Fibroblast of mammary gland (primary cell): ENCODE data around the gene JAGN1.
"Not testable (repeated sequence)": the region's sequence is repeated elsewhere in the genome, so short reads cannot be mapped to it uniquely, and the experiment has no call there.

Experiments used
- DNase-seq: peaks from one replicate; pipeline ENCODE4 v3.0.0-alpha.2; 2010; ENCODE audit warnings: low read depth
- H3K4me3 ChIP-seq: 2 replicates; pipeline ENCODE4 v1.5.1; 2011; ENCODE audit warnings: low read depth, mild to moderate bottlenecking, low read length, moderate library complexity; ENCODE audit not compliant: control insufficient read depth
- CTCF ChIP-seq: conservative IDR thresholded peaks from 2 replicates; pipeline ENCODE4 v1.5.1; 2011; ENCODE audit warnings: low read depth, low read length, inconsistent platforms; ENCODE audit not compliant: control insufficient read depth, insufficient read depth

JAGN1 gene

DNA sequence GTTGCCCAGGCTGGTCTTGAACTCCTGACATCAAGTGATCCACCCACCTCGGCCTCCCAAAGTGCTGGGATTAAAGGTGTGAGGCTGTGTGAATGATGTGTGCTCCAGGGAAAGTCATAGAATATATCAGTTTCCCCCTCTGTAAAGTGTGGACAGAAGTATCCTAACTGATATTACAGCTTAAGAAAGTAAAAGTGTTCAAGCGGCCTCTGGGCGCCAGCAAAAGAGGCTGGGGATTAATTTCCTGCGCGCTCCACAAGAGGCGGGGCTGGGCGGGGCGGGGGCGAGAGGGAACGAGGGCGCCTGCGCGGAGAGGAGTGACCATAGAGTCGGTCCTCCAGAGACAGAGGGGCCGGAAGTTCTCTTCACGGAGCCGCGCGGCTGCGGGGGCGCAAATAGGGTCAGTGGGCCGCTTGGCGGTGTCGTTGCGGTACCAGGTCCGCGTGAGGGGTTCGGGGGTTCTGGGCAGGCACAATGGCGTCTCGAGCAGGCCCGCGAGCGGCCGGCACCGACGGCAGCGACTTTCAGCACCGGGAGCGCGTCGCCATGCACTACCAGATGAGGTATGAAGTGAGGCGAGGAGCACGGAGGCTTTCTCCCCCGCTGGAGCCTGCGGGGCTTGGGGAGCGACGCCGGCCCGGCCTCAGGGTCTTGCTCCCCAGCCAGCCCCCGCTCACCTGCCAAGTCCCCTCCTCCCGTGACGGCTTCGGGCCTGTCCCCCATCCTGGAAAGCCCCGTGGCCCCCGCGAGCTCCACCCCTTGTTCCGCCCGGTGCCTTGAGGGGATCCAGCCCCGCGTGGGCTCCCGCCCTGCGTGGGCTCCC is at the start of gene JAGN1:
Gene JAGN1 (plus strand): TSS at position 362 of the 823 bp plus-strand sequence. CDS start 113 bp downstream, at position 475.
- peak; percentile 86 for DNase-seq
- TF ChIP-seq CTCF, result no peak
- H3K4me3 ChIP-seq, result peak within 1 kb of the TSS; percentile 92

DNA sequence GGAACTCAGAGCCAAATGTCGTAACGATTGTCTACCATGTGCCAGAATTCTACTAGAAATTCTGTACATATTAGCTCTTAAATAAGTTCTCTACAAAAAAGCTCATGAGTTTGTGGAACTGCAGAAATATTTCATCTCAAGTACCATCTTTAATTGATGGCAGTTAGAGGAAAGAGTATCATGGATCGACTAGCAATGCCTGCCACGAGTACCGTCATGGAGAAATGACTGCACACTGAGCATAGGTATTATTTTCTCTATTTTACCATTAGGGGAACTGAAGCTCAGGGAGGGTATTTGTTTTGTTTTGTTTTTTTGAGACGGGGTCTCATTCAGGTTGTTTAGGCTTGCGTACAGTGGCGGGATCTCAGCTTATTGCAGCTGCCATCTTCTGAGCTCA is 49.4 kb upstream of the JAGN1 start:
- TF ChIP-seq CTCF, result no peak
- H3K4me3 ChIP-seq, result no peak overlapping the region
- DNase-seq, result no peak

- DNase-seq, result peak; percentile 94
- H3K4me3 ChIP-seq, result peak within 1 kb of the TSS; percentile 92
- TF ChIP-seq CTCF, result no peak
Observed at GRCh38 chr3:9843715-9844438, 46.5 kb upstream of the JAGN1 start, which contains the start of gene RPUSD3. TSS of gene RPUSD3 (minus strand) at chr3:9844008. CDS start at chr3:9843990, 18 bp downstream.

GRCh38 chr3:9846231-9846630 is 44.2 kb upstream of the JAGN1 start:
- H3K4me3 ChIP-seq, result no peak overlapping the region
- no peak for TF ChIP-seq CTCF
- DNase-seq, result no peak

DNA sequence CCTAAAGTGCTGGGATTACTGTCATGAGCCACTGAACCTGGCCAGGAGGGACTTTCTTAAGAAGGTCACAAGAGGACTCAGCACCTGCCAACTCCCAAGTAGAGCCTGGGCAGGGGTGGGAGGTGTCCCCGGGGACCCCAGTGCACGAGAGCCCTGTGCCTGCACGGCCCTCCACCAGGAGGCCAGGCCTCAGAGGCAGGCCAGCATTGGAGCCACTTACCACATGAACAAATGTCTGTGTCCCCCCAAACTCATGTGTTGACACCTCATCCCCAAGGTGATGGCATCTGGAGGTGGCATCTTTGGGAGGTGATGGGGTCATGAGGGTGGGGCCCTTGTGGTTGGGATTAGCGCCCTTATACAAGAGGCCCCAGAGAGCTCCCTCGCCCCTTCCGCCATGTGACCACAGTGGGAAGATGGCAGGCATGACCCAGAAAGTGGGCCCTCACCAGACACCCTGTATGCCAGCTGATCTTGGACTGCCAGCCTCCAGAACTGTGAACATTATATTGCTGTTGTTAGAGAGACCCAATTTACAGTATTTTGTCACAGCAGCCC is 43.4 kb upstream of the JAGN1 start:
- no peak for TF ChIP-seq CTCF
- H3K4me3 ChIP-seq, result no peak overlapping the region
- no peak for DNase-seq

DNA sequence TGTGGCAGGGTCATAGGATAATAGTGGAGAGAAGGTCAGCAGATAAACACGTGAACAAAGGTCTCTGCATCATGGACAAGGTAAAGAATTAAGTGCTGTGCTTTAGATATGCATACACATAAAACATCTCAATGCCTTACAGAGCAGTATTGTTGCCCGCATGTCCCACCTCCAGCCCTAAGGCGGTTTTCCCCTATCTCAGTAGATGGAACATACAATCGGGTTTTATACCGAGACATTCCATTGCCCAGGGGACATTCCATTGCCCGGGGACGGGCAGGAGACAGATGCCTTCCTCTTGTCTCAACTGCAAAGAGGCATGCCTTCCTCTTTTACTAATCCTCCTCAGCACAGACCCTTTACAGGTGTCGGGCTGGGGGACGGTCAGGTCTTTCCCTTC is 42.5 kb upstream of the JAGN1 start:
- not testable (repeated sequence) for DNase-seq, H3K4me3 ChIP-seq

DNA sequence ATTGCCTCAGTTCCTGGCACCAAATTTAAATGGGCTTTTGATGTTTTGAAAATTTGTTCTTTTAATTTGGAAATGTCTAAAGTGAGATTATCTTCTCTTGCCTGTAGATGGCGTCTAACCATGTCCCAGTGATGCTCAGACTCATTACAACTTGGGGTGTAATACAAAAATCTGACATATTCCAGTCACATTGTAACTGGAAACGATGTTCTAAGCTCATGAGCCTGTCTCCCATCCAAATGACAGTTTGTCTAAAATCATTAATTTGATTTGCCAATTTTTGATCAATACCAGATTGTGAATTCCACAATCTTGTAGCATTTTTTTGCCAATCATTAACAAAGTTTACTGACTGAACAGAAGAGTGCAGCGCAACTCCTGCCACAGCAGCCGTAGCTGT is 41.5 kb upstream of the JAGN1 start:
- not testable (repeated sequence) for H3K4me3 ChIP-seq
- TF ChIP-seq CTCF, result peak; percentile 57
- DNase-seq, result peak; percentile 63

- DNase-seq, H3K4me3 ChIP-seq: not testable (repeated sequence)
Observed at GRCh38 chr3:9851383-9851782, 39.0 kb upstream of the JAGN1 start.

GRCh38 chr3:9851926-9852325 is 38.5 kb upstream of the JAGN1 start:
- H3K4me3 ChIP-seq, DNase-seq: not testable (repeated sequence)
